ENCODE data around the gene TARBP1. TPM values are rescaled to one million over a fixed set of nuclear protein-coding genes. Genes with fewer than 3 reads are reported as not detected.
"Not testable (repeated sequence)": the region's sequence is repeated elsewhere in the genome, so short reads cannot be mapped to it uniquely, and the experiment has no call there.

The TARBP1 gene
- total RNA-seq, 4 donors from 2014 or later = 27.1 to 58.1 (median 31.3) TPM

DNA sequence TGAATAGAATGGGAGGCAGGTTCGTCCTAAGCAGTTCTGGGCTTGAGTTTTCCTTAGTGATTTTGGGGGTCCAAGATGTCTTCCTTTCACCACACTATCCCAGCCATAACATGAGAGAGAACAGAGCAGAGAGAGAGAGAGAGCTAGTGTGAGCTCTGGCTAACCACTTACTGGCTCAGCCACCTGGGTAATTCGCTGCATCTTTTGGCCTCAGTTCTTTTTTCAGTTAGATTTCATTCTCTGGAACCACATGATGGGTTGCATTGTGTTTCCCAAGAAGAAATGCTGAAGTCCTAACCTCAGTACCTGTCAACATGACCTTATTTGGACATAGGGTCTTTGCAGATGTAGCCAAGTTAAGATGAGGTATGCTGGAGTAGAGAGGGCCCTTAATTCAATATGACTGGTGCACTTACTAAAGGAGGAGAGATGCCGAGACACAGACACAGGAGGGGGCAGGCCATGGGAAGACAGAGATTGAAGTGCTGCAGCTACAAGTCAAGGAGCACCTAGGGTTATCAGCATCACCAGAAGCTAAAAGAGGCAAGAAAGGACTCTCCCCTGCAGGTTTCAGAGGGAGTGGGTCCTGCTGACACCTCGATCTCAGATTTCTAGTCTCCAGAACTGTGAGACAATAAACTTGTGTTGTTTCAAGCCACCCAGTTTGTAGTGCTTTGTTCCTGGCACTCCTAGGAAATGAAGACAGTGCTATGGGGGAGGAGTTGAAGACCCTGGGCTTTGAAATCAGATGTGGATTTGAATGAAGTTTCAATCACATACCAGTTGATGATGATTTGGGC lies 26.2 kb upstream of the TARBP1 start:
- no peaks in the 10 kb centered on the region for H3K9me3 ChIP-seq
- no peak for TF ChIP-seq POLR2A (IDR thresholded peaks at IDR 0.05)
- TF ChIP-seq, protein P1, sequence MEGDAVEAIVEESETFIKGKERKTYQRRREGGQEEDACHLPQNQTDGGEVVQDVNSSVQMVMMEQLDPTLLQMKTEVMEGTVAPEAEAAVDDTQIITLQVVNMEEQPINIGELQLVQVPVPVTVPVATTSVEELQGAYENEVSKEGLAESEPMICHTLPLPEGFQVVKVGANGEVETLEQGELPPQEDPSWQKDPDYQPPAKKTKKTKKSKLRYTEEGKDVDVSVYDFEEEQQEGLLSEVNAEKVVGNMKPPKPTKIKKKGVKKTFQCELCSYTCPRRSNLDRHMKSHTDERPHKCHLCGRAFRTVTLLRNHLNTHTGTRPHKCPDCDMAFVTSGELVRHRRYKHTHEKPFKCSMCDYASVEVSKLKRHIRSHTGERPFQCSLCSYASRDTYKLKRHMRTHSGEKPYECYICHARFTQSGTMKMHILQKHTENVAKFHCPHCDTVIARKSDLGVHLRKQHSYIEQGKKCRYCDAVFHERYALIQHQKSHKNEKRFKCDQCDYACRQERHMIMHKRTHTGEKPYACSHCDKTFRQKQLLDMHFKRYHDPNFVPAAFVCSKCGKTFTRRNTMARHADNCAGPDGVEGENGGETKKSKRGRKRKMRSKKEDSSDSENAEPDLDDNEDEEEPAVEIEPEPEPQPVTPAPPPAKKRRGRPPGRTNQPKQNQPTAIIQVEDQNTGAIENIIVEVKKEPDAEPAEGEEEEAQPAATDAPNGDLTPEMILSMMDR (IDR thresholded peaks at IDR 0.05) = no peak
- intact Hi-C loops (cut with DNase I) = no loop called here
- 74 to 77% methylated on average over 4 of the region's 4 CpGs for WGBS, 2 donors
- no peaks in the 10 kb centered on the region for H3K27me3 ChIP-seq
- peak overlapping the region in 2 of 3 donors; percentile 12 to 18 for H3K27ac ChIP-seq
- no peak for DNase-seq
- peaks cover 19 to 39% of the 10 kb centered on the region in 2 donors for H3K4me1 ChIP-seq
- H3K36me3 ChIP-seq = no peaks in the 10 kb centered on the region
- H3K4me3 ChIP-seq (replicated peaks in 1 of 3) = no peak overlapping the region

DNA sequence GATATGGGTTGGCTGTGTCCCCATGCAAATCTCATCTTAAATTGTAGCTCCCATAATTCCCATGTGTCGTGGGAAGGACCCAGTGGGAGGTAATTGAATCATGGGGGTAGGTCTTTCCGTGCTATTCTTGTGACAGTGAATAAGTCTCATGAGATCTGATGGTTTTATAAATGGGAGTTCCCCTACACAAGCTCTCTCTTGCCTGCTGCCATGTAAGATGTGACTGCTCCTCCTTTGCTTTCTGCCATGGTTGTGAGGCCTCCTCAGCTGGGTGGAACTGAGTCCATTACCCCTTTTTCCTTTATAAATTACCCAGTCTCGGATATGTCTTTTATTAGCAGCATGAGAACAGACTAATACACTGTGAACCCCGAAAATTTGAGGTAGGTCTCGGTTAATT lies 25.3 kb upstream of the TARBP1 start:
- intact Hi-C loops (cut with DNase I); H3K9me3 ChIP-seq; H3K4me3 ChIP-seq (replicated peaks in 1 of 3); H3K27me3 ChIP-seq; H3K36me3 ChIP-seq; DNase-seq: not testable (repeated sequence)
- 84 to 90% methylated on average over 5 of the region's 5 CpGs for WGBS, 2 donors
- Histone ChIP-seq H3K4me1 (peaks cover 15 to 39% of the 10 kb centered on the region in 2 donors), H3K27ac (peak overlapping the region in 1 of 3 donors; percentile 3)

- TF ChIP-seq, protein P1 (IDR thresholded peaks at IDR 0.05) = no peak
- no peak for TF ChIP-seq POLR2A (IDR thresholded peaks at IDR 0.05)
- DNase-seq = no peak
- peak overlapping the region in 2 of 3 donors; percentile 3 to 51 for H3K27ac ChIP-seq
- H3K36me3 ChIP-seq = no peaks in the 10 kb centered on the region
- H3K4me1 ChIP-seq = peaks cover 14 to 43% of the 10 kb centered on the region in 2 donors
- intact Hi-C loops (cut with DNase I) = no loop called here
- no peaks in the 10 kb centered on the region for H3K27me3 ChIP-seq
- whole genome bisulfite sequencing, 2 donors = 74 to 77% methylated on average over 4 of the region's 4 CpGs
- H3K9me3 ChIP-seq = no peaks in the 10 kb centered on the region
- H3K4me3 ChIP-seq (replicated peaks in 1 of 3) = no peak overlapping the region
Observed at GRCh38 chr1:234503193-234504050, 24.4 kb upstream of the TARBP1 start.

GRCh38 chr1:234502785-234503184 lies 23.8 kb upstream of the TARBP1 start:
- H3K27me3 ChIP-seq = no peaks in the 10 kb centered on the region
- H3K4me3 ChIP-seq (replicated peaks in 1 of 3) = no peak overlapping the region
- no peak overlapping the region for H3K27ac ChIP-seq
- intact Hi-C loops (cut with DNase I) = no loop called here
- no peak for DNase-seq
- no peaks in the 10 kb centered on the region for H3K9me3 ChIP-seq
- no peaks in the 10 kb centered on the region for H3K36me3 ChIP-seq
- peaks cover 14 to 38% of the 10 kb centered on the region in 2 donors for H3K4me1 ChIP-seq
- no peak for TF ChIP-seq POLR2A (IDR thresholded peaks at IDR 0.05)
- TF ChIP-seq, protein P1 (IDR thresholded peaks at IDR 0.05) = no peak

GRCh38 chr1:234500269-234500668 lies 21.3 kb upstream of the TARBP1 start:
- Histone ChIP-seq H3K9me3 (no peaks in the 10 kb centered on the region), H3K27me3 (no peaks in the 10 kb centered on the region), H3K4me3 (replicated peaks in 1 of 3) (no peak overlapping the region), H3K27ac (peak overlapping the region; percentile 1 to 77 (median 63)), H3K4me1 (peaks cover 11 to 33% of the 10 kb centered on the region in 2 donors), H3K36me3 (no peaks in the 10 kb centered on the region)
- TF ChIP-seq, protein P1 (IDR thresholded peaks at IDR 0.05) = no peak
- TF ChIP-seq POLR2A (IDR thresholded peaks at IDR 0.05) = no peak
- WGBS, 2 donors = 46 to 61% methylated on average over 2 of the region's 2 CpGs
- peak in 1 of 2 donors; percentile 28 for DNase-seq
- intact Hi-C loops (cut with DNase I) = no loop called here

Data from thyroid gland (tissue), 4 donors.